ENCODE measurements around the gene TMEM214.

The TMEM214 gene

DNA sequence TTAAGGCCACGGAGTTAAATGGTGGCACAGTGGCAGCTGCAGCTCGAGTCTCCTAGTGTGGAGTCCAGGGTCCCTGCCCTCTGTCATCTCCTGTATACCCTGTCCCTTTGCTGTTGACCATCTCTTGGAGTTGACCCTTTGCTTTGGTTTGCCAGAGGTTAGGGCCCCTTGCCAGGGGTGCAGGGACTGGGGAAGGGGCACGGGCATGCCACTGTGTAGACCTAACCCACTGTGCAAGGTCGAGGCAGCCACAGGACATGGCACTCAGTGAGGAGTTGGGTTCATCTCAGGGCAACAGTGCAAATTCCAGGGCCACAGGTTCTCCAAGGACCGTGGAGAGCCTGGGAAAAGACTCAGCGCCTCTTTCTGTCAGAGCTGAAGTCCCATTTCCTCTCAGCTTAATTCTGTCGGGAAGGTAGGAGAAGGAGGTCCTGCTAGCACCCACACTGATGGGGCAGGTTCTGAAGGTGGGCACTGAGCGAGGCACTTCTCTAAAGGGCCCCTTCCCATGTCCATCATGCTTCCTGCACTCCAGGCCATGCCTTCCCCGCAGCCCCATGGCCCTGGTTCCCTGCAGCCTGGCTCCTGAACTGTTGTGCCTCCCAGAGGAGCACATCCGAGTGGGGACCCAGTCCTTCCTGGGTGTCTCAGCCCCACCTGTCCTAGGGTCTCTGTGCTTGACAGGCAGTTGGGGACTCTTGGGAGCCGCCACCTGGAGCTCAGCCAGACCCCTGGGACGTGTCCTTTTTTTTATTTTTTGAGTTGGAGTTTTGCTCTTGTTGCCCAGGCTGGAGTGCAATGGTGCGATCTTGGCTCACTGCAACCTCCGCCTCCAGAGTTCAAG is 56.6 kb downstream of the TMEM214 start:
- TF ChIP-seq, protein P1, sequence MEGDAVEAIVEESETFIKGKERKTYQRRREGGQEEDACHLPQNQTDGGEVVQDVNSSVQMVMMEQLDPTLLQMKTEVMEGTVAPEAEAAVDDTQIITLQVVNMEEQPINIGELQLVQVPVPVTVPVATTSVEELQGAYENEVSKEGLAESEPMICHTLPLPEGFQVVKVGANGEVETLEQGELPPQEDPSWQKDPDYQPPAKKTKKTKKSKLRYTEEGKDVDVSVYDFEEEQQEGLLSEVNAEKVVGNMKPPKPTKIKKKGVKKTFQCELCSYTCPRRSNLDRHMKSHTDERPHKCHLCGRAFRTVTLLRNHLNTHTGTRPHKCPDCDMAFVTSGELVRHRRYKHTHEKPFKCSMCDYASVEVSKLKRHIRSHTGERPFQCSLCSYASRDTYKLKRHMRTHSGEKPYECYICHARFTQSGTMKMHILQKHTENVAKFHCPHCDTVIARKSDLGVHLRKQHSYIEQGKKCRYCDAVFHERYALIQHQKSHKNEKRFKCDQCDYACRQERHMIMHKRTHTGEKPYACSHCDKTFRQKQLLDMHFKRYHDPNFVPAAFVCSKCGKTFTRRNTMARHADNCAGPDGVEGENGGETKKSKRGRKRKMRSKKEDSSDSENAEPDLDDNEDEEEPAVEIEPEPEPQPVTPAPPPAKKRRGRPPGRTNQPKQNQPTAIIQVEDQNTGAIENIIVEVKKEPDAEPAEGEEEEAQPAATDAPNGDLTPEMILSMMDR (IDR thresholded peaks at IDR 0.05; ENCODE audit: control extremely low read depth, extremely low read depth, low read depth, missing control alignments): no peak
- POLR2A ChIA-PET: no interaction called here
- DNase-seq (ENCODE audit: extremely low spot score): no peak
- CTCF ChIA-PET: interaction anchor here (1.0 to 9.6 kb wide), 9 partner anchors 8 to 128 kb away, joined by 3 to 105 read pairs (median 5); partner anchors contain the start of gene OST4
